ENCODE data around the gene SLC44A2. TPM values are rescaled to one million over a fixed set of nuclear protein-coding genes. Genes with fewer than 3 reads are reported as not detected.

The SLC44A2 gene
- total and polyA plus RNA-seq, 2 of the 8 experiments (the other 6 are each of a cell fraction or from before 2014, with no cell fraction given), result 105 to 120 TPM

DNA sequence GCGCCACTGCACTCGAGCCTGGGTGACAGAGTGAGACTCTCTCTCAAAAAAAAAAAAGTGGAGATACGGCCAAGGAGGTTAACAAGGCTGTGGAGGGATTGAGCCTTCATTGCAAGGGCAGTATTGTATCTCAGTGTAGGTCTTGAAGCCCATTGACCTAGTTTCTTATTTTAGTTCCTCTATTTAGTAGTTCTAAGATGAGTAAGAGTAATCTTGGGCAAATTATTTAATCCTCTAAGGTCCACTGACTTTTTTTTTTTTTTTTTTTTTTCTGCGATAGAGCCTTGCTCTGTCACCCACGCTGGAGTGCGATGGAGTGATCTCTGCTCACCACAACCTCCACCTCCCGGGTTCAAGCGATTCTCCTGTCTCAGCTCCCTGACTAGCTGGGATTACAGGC lies 14.5 kb downstream of the SLC44A2 start (continued):
- TF ChIP-seq, protein P1, sequence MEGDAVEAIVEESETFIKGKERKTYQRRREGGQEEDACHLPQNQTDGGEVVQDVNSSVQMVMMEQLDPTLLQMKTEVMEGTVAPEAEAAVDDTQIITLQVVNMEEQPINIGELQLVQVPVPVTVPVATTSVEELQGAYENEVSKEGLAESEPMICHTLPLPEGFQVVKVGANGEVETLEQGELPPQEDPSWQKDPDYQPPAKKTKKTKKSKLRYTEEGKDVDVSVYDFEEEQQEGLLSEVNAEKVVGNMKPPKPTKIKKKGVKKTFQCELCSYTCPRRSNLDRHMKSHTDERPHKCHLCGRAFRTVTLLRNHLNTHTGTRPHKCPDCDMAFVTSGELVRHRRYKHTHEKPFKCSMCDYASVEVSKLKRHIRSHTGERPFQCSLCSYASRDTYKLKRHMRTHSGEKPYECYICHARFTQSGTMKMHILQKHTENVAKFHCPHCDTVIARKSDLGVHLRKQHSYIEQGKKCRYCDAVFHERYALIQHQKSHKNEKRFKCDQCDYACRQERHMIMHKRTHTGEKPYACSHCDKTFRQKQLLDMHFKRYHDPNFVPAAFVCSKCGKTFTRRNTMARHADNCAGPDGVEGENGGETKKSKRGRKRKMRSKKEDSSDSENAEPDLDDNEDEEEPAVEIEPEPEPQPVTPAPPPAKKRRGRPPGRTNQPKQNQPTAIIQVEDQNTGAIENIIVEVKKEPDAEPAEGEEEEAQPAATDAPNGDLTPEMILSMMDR (IDR thresholded peaks at IDR 0.05; ENCODE audit: control extremely low read depth in 1 of 3, insufficient read depth in 1 of 3, low read depth in 1 of 3, low read length in 3 of 3), result no peak
- TF ChIP-seq, protein P2, sequence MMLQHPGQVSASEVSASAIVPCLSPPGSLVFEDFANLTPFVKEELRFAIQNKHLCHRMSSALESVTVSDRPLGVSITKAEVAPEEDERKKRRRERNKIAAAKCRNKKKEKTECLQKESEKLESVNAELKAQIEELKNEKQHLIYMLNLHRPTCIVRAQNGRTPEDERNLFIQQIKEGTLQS (IDR thresholded peaks at IDR 0.05; ENCODE audit: insufficient read depth, low read depth, low read length), result no peak
- TF ChIP-seq RFX5 (IDR thresholded peaks at IDR 0.05; ENCODE audit: borderline replicate concordance, low read depth, low read length), result no peak
- TF ChIP-seq SP1 (IDR thresholded peaks at IDR 0.05; ENCODE audit: low read depth, low read length), result no peak
- no peak for TF ChIP-seq HDAC2 (IDR thresholded peaks at IDR 0.05; ENCODE audit: borderline replicate concordance in 1 of 2, low read depth in 2 of 2, low read length in 2 of 2)
- no peak for TF ChIP-seq TAF1 (IDR thresholded peaks at IDR 0.05; ENCODE audit: low read depth, low read length)
- no peak for TF ChIP-seq RXRA (IDR thresholded peaks at IDR 0.05; ENCODE audit: insufficient read depth, low read depth, low read length)
- TF ChIP-seq TCF12 (IDR thresholded peaks at IDR 0.05; ENCODE audit: low read depth, low read length), result no peak

Data from H1 (cell line).